Measurements from ENCODE around the gene KRT10.

GRCh38 chr17:40777971-40778370 lies 44.4 kb downstream of the KRT10 start:
- TF ChIP-seq NFIC (IDR thresholded peaks at IDR 0.05) (no peak), TAF1 (IDR thresholded peaks at IDR 0.05; ENCODE audit: low read depth) (no peak), CREB1 (IDR thresholded peaks at IDR 0.05; ENCODE audit: low read depth) (no peak), MAX (IDR thresholded peaks at IDR 0.05) (no peak), EP300 (IDR thresholded peaks at IDR 0.05; ENCODE audit: borderline replicate concordance) (no peak), REST (IDR thresholded peaks at IDR 0.05; ENCODE audit: low read depth) (no peak), TEAD4 (IDR thresholded peaks at IDR 0.05) (no peak), YY1 (IDR thresholded peaks at IDR 0.05; ENCODE audit: low read depth) (no peak), FOXM1 (IDR thresholded peaks at IDR 0.05; ENCODE audit: borderline replicate concordance, low read depth) (no peak)

All from Ishikawa (cell line).